IMR-90 (cell line): ENCODE results near the gene SEC23IP. TPM values are rescaled to one million over a fixed set of nuclear protein-coding genes. Genes with fewer than 3 reads are reported as not detected.

ENCODE experiments used
- ATAC-seq: fragments of 200-7000 bp; cut with Tn5 transposase; 2 replicates; pipeline ENCODE4 v1.9.1; 2020; ENCODE audit warnings: low read depth, mild to moderate bottlenecking, moderate library complexity
- BruUV-seq: library from RNA; stranded (reverse); fragments of 400-500 nt; replicated peaks from 2 replicates; lab custom pipeline; 2021; lab: Mats Ljungman, UMichigan
- CTCF ChIA-PET: fragments of 300-600 bp; formaldehyde crosslinking; extraction: SDS; loops from one replicate; lab custom pipeline; 2021; ENCODE audit warnings: antibody characterized with exemption; lab: Yijun Ruan, JAX
- POLR2A ChIA-PET: fragments of 300-600 bp; sonication (Branson Sonifier 250); formaldehyde crosslinking; loops from one replicate; lab custom pipeline; 2022; ENCODE audit warnings: antibody characterized with exemption; ENCODE audit not compliant: unreplicated experiment; lab: Charles Lee
- DNase-seq: peaks from one replicate; pipeline ENCODE4 v3.0.0; 2013
- H2AFZ ChIP-seq: replicated peaks from 2 replicates; pipeline ENCODE3; 2013; ENCODE audit warnings: low read length, mild to moderate bottlenecking; ENCODE audit not compliant: poor library complexity
- H2AK5ac ChIP-seq: 2 replicates; pipeline ENCODE4 v1.6.1; 2013; ENCODE audit warnings: low read depth, low read length, inconsistent platforms
- H2AK9ac ChIP-seq: replicated peaks from 2 replicates; pipeline ENCODE3; 2013; ENCODE audit warnings: mild to moderate bottlenecking, low read depth, low read length, moderate library complexity; ENCODE audit not compliant: poor library complexity
- H2BK120ac ChIP-seq: 2 replicates; pipeline ENCODE4 v1.6.1; 2013; ENCODE audit warnings: low read depth, low read length, inconsistent platforms
- H2BK15ac ChIP-seq: 3 replicates; pipeline ENCODE4 v1.6.1; 2013; ENCODE audit warnings: low read depth, low read length, inconsistent platforms
- H2BK20ac ChIP-seq: 2 replicates; pipeline ENCODE4 v1.6.1; 2013; ENCODE audit warnings: low read depth, mild to moderate bottlenecking, inconsistent platforms, low read length, moderate library complexity
- H2BK5ac ChIP-seq: 2 replicates; pipeline ENCODE4 v1.6.1; 2013; ENCODE audit warnings: mild to moderate bottlenecking, low read depth, low read length, inconsistent platforms; ENCODE audit not compliant: poor library complexity, severe bottlenecking
- H3K14ac ChIP-seq: replicated peaks from 2 replicates; pipeline ENCODE4 v1.6.1; 2013; ENCODE audit warnings: low read depth, low read length, inconsistent platforms
- H3K18ac ChIP-seq: 2 replicates; pipeline ENCODE4 v1.6.1; 2013; ENCODE audit warnings: low read depth, low read length, control low read depth
- H3K23ac ChIP-seq: 2 replicates; pipeline ENCODE4 v1.6.1; 2013; ENCODE audit warnings: low read depth, low read length, inconsistent platforms
- H3K27ac ChIP-seq: 2 replicates; pipeline ENCODE4 v1.5.1; 2013; ENCODE audit warnings: mild to moderate bottlenecking, control low read depth, low read length; ENCODE audit not compliant: insufficient read depth
- H3K27me3 ChIP-seq: 2 replicates; pipeline ENCODE4 v1.6.1; 2013; ENCODE audit warnings: low read length; ENCODE audit not compliant: control insufficient read depth, insufficient read depth
- H3K36me3 ChIP-seq: 2 replicates; pipeline ENCODE4 v1.6.1; 2013; ENCODE audit warnings: low read length, mixed read lengths; ENCODE audit not compliant: control insufficient read depth, insufficient read depth
- H3K4ac ChIP-seq: 2 replicates; pipeline ENCODE4 v1.6.1; 2013; ENCODE audit warnings: low read depth, low read length, inconsistent platforms
- H3K4me1 ChIP-seq: 2 replicates; pipeline ENCODE4 v1.6.1; 2013; ENCODE audit warnings: low read length, mixed read lengths; ENCODE audit not compliant: control insufficient read depth, insufficient read depth
- H3K4me2 ChIP-seq: 2 replicates; pipeline ENCODE4 v1.6.1; 2013; ENCODE audit warnings: low read depth, mild to moderate bottlenecking, control low read depth, low read length, moderate library complexity
- H3K4me3 ChIP-seq: 2 replicates; pipeline ENCODE4 v1.5.1; 2013; ENCODE audit warnings: low read depth, mild to moderate bottlenecking, control low read depth, low read length, moderate library complexity; ENCODE audit not compliant: insufficient read depth
- H3K56ac ChIP-seq: 2 replicates; pipeline ENCODE4 v1.6.1; 2013; ENCODE audit warnings: low read length, inconsistent platforms; ENCODE audit not compliant: insufficient read depth; ENCODE audit errors: extremely low read depth
- H3K79me1 ChIP-seq, 2 experiments: 2 replicates each; pipeline ENCODE4 v1.6.1; 2013; ENCODE audit warnings: low read length in 2 of 2, inconsistent platforms in 1 of 2, low read depth in 1 of 2
- H3K9ac ChIP-seq: 2 replicates; pipeline ENCODE4 v1.6.1; 2013; ENCODE audit warnings: low read depth, low read length, control low read depth
- H3K9me1 ChIP-seq: 2 replicates; pipeline ENCODE4 v1.6.1; 2013; ENCODE audit warnings: low read length, inconsistent platforms; ENCODE audit not compliant: insufficient read depth
- H3K9me3 ChIP-seq: 2 replicates; pipeline ENCODE4 v1.6.1; 2013; ENCODE audit warnings: low read length; ENCODE audit not compliant: control insufficient read depth, insufficient read depth
- H4K20me1 ChIP-seq: 2 replicates; pipeline ENCODE4 v1.6.1; 2013; ENCODE audit warnings: low read length, inconsistent platforms; ENCODE audit not compliant: insufficient read depth
- H4K5ac ChIP-seq: 2 replicates; pipeline ENCODE4 v1.6.1; 2013; ENCODE audit warnings: mild to moderate bottlenecking, low read depth, low read length, control low read depth
- H4K8ac ChIP-seq, 2 experiments: 2 replicates each; pipeline ENCODE4 v1.6.1; 2013; ENCODE audit warnings: low read depth in 2 of 2, low read length in 2 of 2, control low read depth in 1 of 2, inconsistent platforms in 1 of 2
- H4K91ac ChIP-seq: 2 replicates; pipeline ENCODE4 v1.6.1; 2013; ENCODE audit warnings: low read depth, low read length, inconsistent platforms; ENCODE audit not compliant: insufficient read depth
- WGBS, 2 experiments: methylation state at CpG; one replicate each; pipeline versions ENCODE4 v1.1.5 to v1.1.7; 2013; ENCODE audit warnings: missing lambda C conversion rate in 2 of 2; ENCODE audit not compliant: insufficient read length in 1 of 2; ENCODE audit errors: extremely low coverage in 2 of 2; 5-methylcytosine and 5-hydroxymethylcytosine counted together
- dilution Hi-C: fragments of 300-500 bp; cut with HindIII; formaldehyde crosslinking; loops from one replicate; pipeline ENCODE4 v1.14.3; 2018; ENCODE audit warnings: low sequenced_read_pairs; ENCODE audit not compliant: unreplicated experiment
- in situ Hi-C: fragments of 300-500 bp; cut with MboI; formaldehyde crosslinking; loops from 3 replicates; pipeline ENCODE4 v1.14.3; 2019; ENCODE audit warnings: low sequenced_read_pairs, inconsistent platforms, mixed read lengths
- intact Hi-C: fragments of 100-400 bp; cut with micrococcal nuclease; formaldehyde crosslinking; loops from 2 replicates; pipeline ENCODE4 v1.10.0; 2022
- polyA plus RNA-seq, 3 experiments: library from polyadenylated mRNA; depleted of rRNA; stranded (reverse); fragments of >200 nt; gene quantifications; 2 replicates each; pipeline ENCODE4 v1.2.3, GENCODE V29; 2012; ENCODE audit warnings: low replicate concordance in 1 of 3
- total RNA-seq: library from RNA; depleted of rRNA; stranded (reverse); fragments of >200 nt; gene quantifications from 2 replicates; pipeline ENCODE4 v1.2.3, GENCODE V29; 2012
- TF ChIP-seq, protein P1 (sequence below): fragments of 150-350 bp; IDR thresholded peaks from 2 replicates; pipeline ENCODE4 v1.6.1; 2016; ENCODE audit warnings: low read depth, mild to moderate bottlenecking, low read length, moderate library complexity, borderline replicate concordance

Gene SEC23IP
- total and polyA plus RNA-seq, 2 of the 4 experiments (the other 2 are of a cell fraction) = 37.4 to 39.8 TPM

DNA sequence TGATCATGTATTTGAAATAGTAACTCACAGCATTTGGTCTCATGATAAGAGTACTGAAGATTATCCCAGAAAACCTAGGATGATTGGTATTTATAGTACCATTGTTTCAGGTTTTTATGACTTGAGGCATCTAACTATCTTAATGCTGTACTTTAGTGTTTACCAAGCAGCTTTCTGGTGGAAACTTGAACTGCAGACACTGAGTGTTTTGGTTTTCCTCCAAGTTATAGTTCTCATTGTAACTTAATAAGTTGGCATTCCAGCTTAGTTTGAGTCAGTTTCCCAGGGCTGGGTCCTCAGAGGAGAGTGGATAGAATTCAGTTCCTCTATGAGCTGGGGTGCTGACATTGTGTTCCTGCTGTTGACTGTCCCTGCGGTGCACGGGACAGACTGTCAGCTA lies 50.4 kb downstream of the SEC23IP start:
- Histone ChIP-seq H3K4me3 (no peak overlapping the region), H3K4me2 (no peak overlapping the region), H2BK20ac (no peak overlapping the region), H3K23ac (no peak overlapping the region), H3K56ac (no peak overlapping the region), H3K79me1 (peaks cover 2 to 4% of the 10 kb centered on the region in 2 experiments; a peak in 1 of 4 replicates), H4K5ac (no peak overlapping the region), H2BK120ac (no peak overlapping the region), H3K4me1 (peaks cover 3% of the 10 kb centered on the region; the same call in 1 of the 2 replicates), H3K9ac (no peak overlapping the region), H2BK5ac (no peak overlapping the region), H4K91ac (no peak overlapping the region), H3K36me3 (peaks cover 30% of the 10 kb centered on the region), H2AK9ac (no peak overlapping the region), H3K14ac (no peak overlapping the region), H4K20me1 (no peaks in the 10 kb centered on the region), H3K4ac (no peak overlapping the region), H3K27ac (no peak overlapping the region), H4K8ac (no peak overlapping the region), H3K18ac (no peak overlapping the region), H3K27me3 (no peaks in the 10 kb centered on the region), H2BK15ac (no peak overlapping the region), H2AK5ac (no peak overlapping the region), H2AFZ (no peak overlapping the region), H3K9me1 (peaks cover 6% of the 10 kb centered on the region), H3K9me3 (no peaks in the 10 kb centered on the region)
- ATAC-seq (peak; percentile 49), DNase-seq (peak; percentile 57)
- POLR2A ChIA-PET = no interaction called here
- no TSS peak for BruUV-seq
- in situ Hi-C loops = loop anchor here (25.0 kb wide), 1 partner anchor 919 kb away; the partner anchor contains the start of gene WDR11
- intact Hi-C loops = no loop called here
- TF ChIP-seq, protein P1, sequence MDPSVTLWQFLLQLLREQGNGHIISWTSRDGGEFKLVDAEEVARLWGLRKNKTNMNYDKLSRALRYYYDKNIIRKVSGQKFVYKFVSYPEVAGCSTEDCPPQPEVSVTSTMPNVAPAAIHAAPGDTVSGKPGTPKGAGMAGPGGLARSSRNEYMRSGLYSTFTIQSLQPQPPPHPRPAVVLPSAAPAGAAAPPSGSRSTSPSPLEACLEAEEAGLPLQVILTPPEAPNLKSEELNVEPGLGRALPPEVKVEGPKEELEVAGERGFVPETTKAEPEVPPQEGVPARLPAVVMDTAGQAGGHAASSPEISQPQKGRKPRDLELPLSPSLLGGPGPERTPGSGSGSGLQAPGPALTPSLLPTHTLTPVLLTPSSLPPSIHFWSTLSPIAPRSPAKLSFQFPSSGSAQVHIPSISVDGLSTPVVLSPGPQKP = no peak
- dilution Hi-C loops = no loop called here
- WGBS, 2 experiments = no CpG with 5 or more reads among the region's 2 CpGs
- CTCF ChIA-PET = no interaction called here
